Measurements from ENCODE around the gene HS6ST2.

- TF ChIP-seq CTCF (IDR thresholded peaks at IDR 0.05; ENCODE audit: low read depth, low read length, missing input control): no peak
- no peak for TF ChIP-seq ATF3 (IDR thresholded peaks at IDR 0.05)
These were observed 148.8 kb downstream of the HS6ST2 start for GRCh38 chrX:132809581-132809980.
